BLaER1 treated with 17β-estradiol and CSF1 and Interleukin-3, amounts not matched to agents 10 nM and 100 nM (cell line): Measurements from ENCODE around the gene THSD7B.
"Not testable (repeated sequence)": the region's sequence is repeated elsewhere in the genome, so short reads cannot be mapped to it uniquely, and the experiment has no call there.

Experiments
- H3K27ac ChIP-seq, 11 experiments: shearing (Covaris generic); formaldehyde crosslinking; 2 replicates each; pipeline ENCODE4 v1.8.1; 2022
- H3K27me3 ChIP-seq, 11 experiments: shearing (Covaris generic); formaldehyde crosslinking; 2 replicates each; pipeline ENCODE4 v1.8.1; 2022
- H3K36me3 ChIP-seq, 11 experiments: shearing (Covaris generic); formaldehyde crosslinking; 2 replicates each; pipeline ENCODE4 v1.8.1; 2022
- H3K4me1 ChIP-seq, 10 experiments: shearing (Covaris generic); formaldehyde crosslinking; 2 replicates each; pipeline ENCODE4 v1.8.1; 2022
- H3K4me2 ChIP-seq, 11 experiments: shearing (Covaris generic); formaldehyde crosslinking; 2 replicates each; pipeline ENCODE4 v1.8.1; 2022
- H3K4me3 ChIP-seq, 10 experiments: shearing (Covaris generic); formaldehyde crosslinking; 2 replicates each; pipeline ENCODE4 v1.8.1; 2022
- H3K9ac ChIP-seq, 11 experiments: shearing (Covaris generic); formaldehyde crosslinking; 2 replicates each; pipeline ENCODE4 v1.8.1; 2022
- H3K9me3 ChIP-seq, 11 experiments: shearing (Covaris generic); formaldehyde crosslinking; replicated peaks in 1 of 11; 2 replicates each; pipeline ENCODE4 v1.8.1; 2022
- H4K20me1 ChIP-seq, 11 experiments: shearing (Covaris generic); formaldehyde crosslinking; 2 replicates each; pipeline ENCODE4 v1.8.1; 2022
- Cebpa-rat ChIP-seq, 11 experiments: shearing (Covaris generic); IDR thresholded peaks; 2 replicates each; pipeline ENCODE4 v1.8.1; 2022

Gene THSD7B

GRCh38 chr2:136962105-136962725 lies 196.9 kb downstream of the THSD7B start:
- Histone ChIP-seq H3K36me3 (no peaks in the 10 kb centered on the region), H3K4me3 (no peak overlapping the region), H3K4me1 (no peaks in the 10 kb centered on the region), H3K9me3 (no peaks in the 10 kb centered on the region), H4K20me1 (no peaks in the 10 kb centered on the region), H3K27ac (no peak overlapping the region), H3K27me3 (no peaks in the 10 kb centered on the region), H3K9ac (no peak overlapping the region), H3K4me2 (no peak overlapping the region)
- no peak for TF ChIP-seq Cebpa-rat (IDR thresholded peaks at IDR 0.05)

- no peak overlapping the region for H3K4me2 ChIP-seq
- no peak overlapping the region for H3K4me3 ChIP-seq
- H3K27me3 ChIP-seq, result no peaks in the 10 kb centered on the region
- H3K36me3 ChIP-seq, result no peaks in the 10 kb centered on the region
- H3K4me1 ChIP-seq, result no peaks in the 10 kb centered on the region
- no peak overlapping the region for H3K27ac ChIP-seq
- no peak for TF ChIP-seq Cebpa-rat (IDR thresholded peaks at IDR 0.05)
- H3K9me3 ChIP-seq, result no peaks in the 10 kb centered on the region
- no peak overlapping the region for H3K9ac ChIP-seq
- H4K20me1 ChIP-seq, result no peaks in the 10 kb centered on the region
These were observed 201.1 kb downstream of the THSD7B start for GRCh38 chr2:136966485-136966884.

GRCh38 chr2:136980303-136980702 lies 215.0 kb downstream of the THSD7B start:
- H3K9ac ChIP-seq, result no peak overlapping the region
- H4K20me1 ChIP-seq, result no peaks in the 10 kb centered on the region
- no peak overlapping the region for H3K4me3 ChIP-seq
- no peak overlapping the region for H3K27ac ChIP-seq
- no peaks in the 10 kb centered on the region for H3K36me3 ChIP-seq
- TF ChIP-seq Cebpa-rat (IDR thresholded peaks at IDR 0.05), result no peak
- no peaks in the 10 kb centered on the region for H3K27me3 ChIP-seq
- H3K4me1 ChIP-seq, result no peaks in the 10 kb centered on the region
- H3K9me3 ChIP-seq, result no peaks in the 10 kb centered on the region; a peak in 1 of 22 replicates
- H3K4me2 ChIP-seq, result no peak overlapping the region

GRCh38 chr2:136981689-136982088 lies 216.3 kb downstream of the THSD7B start:
- not testable (repeated sequence) for H3K36me3 ChIP-seq, H4K20me1 ChIP-seq, H3K9me3 ChIP-seq, H3K9ac ChIP-seq, H3K27ac ChIP-seq, H3K4me3 ChIP-seq, H3K4me2 ChIP-seq, H3K4me1 ChIP-seq, H3K27me3 ChIP-seq

- H3K4me3 ChIP-seq, result no peak overlapping the region
- H3K9ac ChIP-seq, result no peak overlapping the region
- H3K4me2 ChIP-seq, result no peak overlapping the region
- H3K27ac ChIP-seq, result no peak overlapping the region
- no peaks in the 10 kb centered on the region for H4K20me1 ChIP-seq
- TF ChIP-seq Cebpa-rat (IDR thresholded peaks at IDR 0.05), result no peak
- no peaks in the 10 kb centered on the region for H3K36me3 ChIP-seq
- H3K4me1 ChIP-seq, result no peaks in the 10 kb centered on the region
- H3K9me3 ChIP-seq, result no peaks in the 10 kb centered on the region
- H3K27me3 ChIP-seq, result no peaks in the 10 kb centered on the region
These were observed 219.7 kb downstream of the THSD7B start for GRCh38 chr2:136985044-136985443.

- Histone ChIP-seq H4K20me1 (no peaks in the 10 kb centered on the region), H3K27ac (no peak overlapping the region), H3K4me1 (no peaks in the 10 kb centered on the region), H3K4me2 (no peak overlapping the region), H3K36me3 (no peaks in the 10 kb centered on the region), H3K4me3 (no peak overlapping the region), H3K9ac (no peak overlapping the region), H3K27me3 (no peaks in the 10 kb centered on the region), H3K9me3 (no peaks in the 10 kb centered on the region)
- no peak for TF ChIP-seq Cebpa-rat (IDR thresholded peaks at IDR 0.05)
These were observed 221.4 kb downstream of the THSD7B start for GRCh38 chr2:136986605-136987221.

GRCh38 chr2:136990316-136990715 lies 225.0 kb downstream of the THSD7B start:
- Histone ChIP-seq H3K27me3 (no peaks in the 10 kb centered on the region), H3K9ac (no peak overlapping the region), H3K27ac (no peak overlapping the region), H3K4me2 (no peak overlapping the region), H3K36me3 (no peaks in the 10 kb centered on the region), H3K4me3 (no peak overlapping the region), H3K9me3 (no peaks in the 10 kb centered on the region), H4K20me1 (no peaks in the 10 kb centered on the region), H3K4me1 (no peaks in the 10 kb centered on the region)
- TF ChIP-seq Cebpa-rat (IDR thresholded peaks at IDR 0.05), result no peak

- Histone ChIP-seq H4K20me1 (no peaks in the 10 kb centered on the region), H3K9ac (no peak overlapping the region)
These were observed 229.4 kb downstream of the THSD7B start for GRCh38 chr2:136994793-136995192.

GRCh38 chr2:136997557-136997956 lies 232.2 kb downstream of the THSD7B start:
- Histone ChIP-seq H3K27me3 (no peaks in the 10 kb centered on the region), H3K36me3 (no peaks in the 10 kb centered on the region), H4K20me1 (no peaks in the 10 kb centered on the region), H3K4me3 (no peak overlapping the region), H3K27ac (no peak overlapping the region), H3K4me1 (no peaks in the 10 kb centered on the region), H3K4me2 (no peak overlapping the region), H3K9me3 (no peaks in the 10 kb centered on the region), H3K9ac (no peak overlapping the region)
- TF ChIP-seq Cebpa-rat (IDR thresholded peaks at IDR 0.05), result no peak

More at GRCh38 chr2:136994793-136995192, 229.4 kb downstream of the THSD7B start:
- Histone ChIP-seq H3K36me3 (no peaks in the 10 kb centered on the region), H3K4me1 (no peaks in the 10 kb centered on the region), H3K9me3 (no peaks in the 10 kb centered on the region), H3K4me3 (no peak overlapping the region), H3K27ac (no peak overlapping the region), H3K27me3 (no peaks in the 10 kb centered on the region), H3K4me2 (no peak overlapping the region)
- no peak for TF ChIP-seq Cebpa-rat (IDR thresholded peaks at IDR 0.05)

GRCh38 chr2:137000811-137001210 lies 235.5 kb downstream of the THSD7B start:
- Histone ChIP-seq H3K4me3 (no peak overlapping the region), H4K20me1 (no peaks in the 10 kb centered on the region), H3K27ac (no peak overlapping the region), H3K9ac (no peak overlapping the region), H3K9me3 (no peaks in the 10 kb centered on the region), H3K27me3 (no peaks in the 10 kb centered on the region), H3K4me2 (no peak overlapping the region), H3K36me3 (no peaks in the 10 kb centered on the region), H3K4me1 (no peaks in the 10 kb centered on the region)
- no peak for TF ChIP-seq Cebpa-rat (IDR thresholded peaks at IDR 0.05)
